NT2/D1 (cell line): ENCODE measurements around the gene RTTN.

ENCODE experiments used
- YY1 ChIP-seq: IDR thresholded peaks from 2 replicates; pipeline ENCODE4 v1.6.1; 2011; ENCODE audit not compliant: insufficient read length, insufficient read depth
- ZNF274 ChIP-seq: IDR thresholded peaks from 2 replicates; pipeline ENCODE4 v1.6.1; 2011; ENCODE audit warnings: mild to moderate bottlenecking, low read depth, low read length

DNA sequence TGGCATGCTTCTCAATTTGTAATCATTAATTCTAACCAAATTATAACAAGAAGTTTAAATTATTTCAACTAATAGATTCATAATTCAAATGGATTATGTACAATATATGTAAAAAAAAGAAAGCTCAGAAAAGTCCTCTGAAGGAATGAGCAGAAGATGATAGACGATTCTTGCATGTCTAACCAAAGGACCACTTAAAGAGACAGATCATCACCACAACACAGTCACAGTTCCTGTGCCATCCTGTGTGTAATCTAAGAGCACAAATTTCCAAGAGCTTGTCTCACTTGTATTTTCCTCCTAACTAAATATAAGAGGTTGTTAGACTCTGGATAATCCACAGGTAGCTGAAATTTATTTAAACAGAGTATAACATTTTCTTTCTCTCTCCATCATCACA, 135.5 kb downstream of the RTTN start:
- TF ChIP-seq ZNF274 (no peak), YY1 (no peak)
